ENCODE results near the gene STK32B. TPM values are rescaled to one million over a fixed set of nuclear protein-coding genes. Genes with fewer than 3 reads are reported as not detected.

The STK32B gene
- total and polyA plus RNA-seq, 12 donors = 0.16 to 6.8 (median 0.52) TPM

GRCh38 chr4:5144384-5144783, 93.1 kb downstream of the STK32B start:
- no peak for DNase-seq
- H3K36me3 ChIP-seq (replicated peaks in 1 of 2) = no peaks in the 10 kb centered on the region
- 69 to 93% (median 83%) methylated on average over 2 of the region's 2 CpGs for WGBS, 4 donors
- H3K4me1 ChIP-seq (replicated peaks in 1 of 2) = no peaks in the 10 kb centered on the region
- intact Hi-C loops (cut with DNase I) = no loop called here
- H3K27me3 ChIP-seq = no peaks in the 10 kb centered on the region
- H3K27ac ChIP-seq = no peak overlapping the region
- TF ChIP-seq, protein P1, sequence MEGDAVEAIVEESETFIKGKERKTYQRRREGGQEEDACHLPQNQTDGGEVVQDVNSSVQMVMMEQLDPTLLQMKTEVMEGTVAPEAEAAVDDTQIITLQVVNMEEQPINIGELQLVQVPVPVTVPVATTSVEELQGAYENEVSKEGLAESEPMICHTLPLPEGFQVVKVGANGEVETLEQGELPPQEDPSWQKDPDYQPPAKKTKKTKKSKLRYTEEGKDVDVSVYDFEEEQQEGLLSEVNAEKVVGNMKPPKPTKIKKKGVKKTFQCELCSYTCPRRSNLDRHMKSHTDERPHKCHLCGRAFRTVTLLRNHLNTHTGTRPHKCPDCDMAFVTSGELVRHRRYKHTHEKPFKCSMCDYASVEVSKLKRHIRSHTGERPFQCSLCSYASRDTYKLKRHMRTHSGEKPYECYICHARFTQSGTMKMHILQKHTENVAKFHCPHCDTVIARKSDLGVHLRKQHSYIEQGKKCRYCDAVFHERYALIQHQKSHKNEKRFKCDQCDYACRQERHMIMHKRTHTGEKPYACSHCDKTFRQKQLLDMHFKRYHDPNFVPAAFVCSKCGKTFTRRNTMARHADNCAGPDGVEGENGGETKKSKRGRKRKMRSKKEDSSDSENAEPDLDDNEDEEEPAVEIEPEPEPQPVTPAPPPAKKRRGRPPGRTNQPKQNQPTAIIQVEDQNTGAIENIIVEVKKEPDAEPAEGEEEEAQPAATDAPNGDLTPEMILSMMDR (IDR thresholded peaks at IDR 0.05) = no peak
- no peak for TF ChIP-seq POLR2A (IDR thresholded peaks at IDR 0.05)
- H3K9me3 ChIP-seq (replicated peaks in 1 of 3) = no peaks in the 10 kb centered on the region
- H3K4me3 ChIP-seq = no peak overlapping the region

DNA sequence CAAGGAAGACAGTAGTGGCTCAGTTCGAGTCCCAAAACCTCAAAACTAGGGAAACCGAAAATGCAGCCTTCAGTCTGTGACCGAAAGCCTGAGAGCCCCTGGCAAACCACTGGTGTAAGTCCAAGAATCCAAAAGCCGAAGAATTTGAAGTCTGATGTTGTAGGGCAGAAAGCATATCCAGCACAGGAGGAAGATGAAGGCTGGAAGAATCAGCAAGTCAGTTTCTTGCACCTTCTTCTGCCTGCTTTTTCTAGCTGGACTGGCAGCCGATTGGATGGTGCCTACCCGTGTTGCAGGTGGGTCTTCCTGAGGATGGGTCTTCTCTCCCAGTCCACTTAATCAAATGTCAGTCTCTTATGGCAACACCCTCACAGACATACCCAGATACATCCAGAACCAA, 95.0 kb downstream of the STK32B start:
- no peak overlapping the region for H3K27ac ChIP-seq
- no peaks in the 10 kb centered on the region for H3K36me3 ChIP-seq (replicated peaks in 1 of 2)
- TF ChIP-seq, protein P1 (IDR thresholded peaks at IDR 0.05) = no peak
- no peak for TF ChIP-seq POLR2A (IDR thresholded peaks at IDR 0.05)
- H3K4me1 ChIP-seq (replicated peaks in 1 of 2) = no peaks in the 10 kb centered on the region
- no peak overlapping the region for H3K4me3 ChIP-seq
- no peaks in the 10 kb centered on the region for H3K9me3 ChIP-seq (replicated peaks in 1 of 3)
- intact Hi-C loops (cut with DNase I) = no loop called here
- DNase-seq = no peak
- 66 to 80% (median 73%) methylated on average over 5 to 6 of the region's 6 CpGs for WGBS, 4 donors
- H3K27me3 ChIP-seq = no peaks in the 10 kb centered on the region

- DNase-seq = no peak
- intact Hi-C loops (cut with DNase I) = no loop called here
- 78 to 91% (median 84%) methylated on average over 6 of the region's 6 CpGs for WGBS, 4 donors
These were observed 101.2 kb downstream of the STK32B start for GRCh38 chr4:5152521-5152920.

DNA sequence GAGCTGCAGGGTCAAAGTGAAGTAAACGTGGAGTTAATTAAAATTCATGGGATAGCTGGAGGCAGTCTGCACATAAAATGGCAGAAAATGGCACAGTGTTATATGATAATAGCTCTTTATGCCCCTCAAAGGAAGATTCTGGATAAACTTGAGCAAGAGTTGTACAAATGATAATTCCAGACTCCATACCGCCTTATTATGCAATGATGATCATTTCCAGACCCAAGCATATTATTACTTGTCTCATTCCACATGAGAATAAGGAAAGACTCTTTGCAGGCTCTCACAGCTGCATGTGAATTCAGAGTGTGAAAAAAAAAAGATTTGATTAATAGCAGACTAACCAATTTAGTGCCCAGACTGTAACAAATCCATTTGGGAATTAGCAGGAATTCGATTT, 105.4 kb downstream of the STK32B start:
- Histone ChIP-seq H3K4me3 (no peak overlapping the region), H3K36me3 (replicated peaks in 1 of 2) (no peaks in the 10 kb centered on the region), H3K27me3 (no peaks in the 10 kb centered on the region), H3K27ac (no peak overlapping the region), H3K9me3 (replicated peaks in 1 of 3) (no peaks in the 10 kb centered on the region), H3K4me1 (replicated peaks in 1 of 2) (no peaks in the 10 kb centered on the region)
- WGBS, 4 donors = 48 to 61% (median 55%) methylated on average over 3 of the region's 3 CpGs
- intact Hi-C loops (cut with DNase I) = no loop called here
- DNase-seq = no peak
- TF ChIP-seq, protein P1 (IDR thresholded peaks at IDR 0.05) = no peak
- TF ChIP-seq POLR2A (IDR thresholded peaks at IDR 0.05) = no peak

More at GRCh38 chr4:5152521-5152920, 101.2 kb downstream of the STK32B start:
- no peaks in the 10 kb centered on the region for H3K4me1 ChIP-seq (replicated peaks in 1 of 2)
- no peak overlapping the region for H3K4me3 ChIP-seq
- H3K27ac ChIP-seq = no peak overlapping the region
- H3K9me3 ChIP-seq (replicated peaks in 1 of 3) = no peaks in the 10 kb centered on the region
- TF ChIP-seq, protein P1 (IDR thresholded peaks at IDR 0.05) = no peak
- TF ChIP-seq POLR2A (IDR thresholded peaks at IDR 0.05) = no peak
- H3K27me3 ChIP-seq = no peaks in the 10 kb centered on the region
- no peaks in the 10 kb centered on the region for H3K36me3 ChIP-seq (replicated peaks in 1 of 2)
